Measurements from ENCODE around the gene C7orf25.
"Not testable (repeated sequence)": the region's sequence is repeated elsewhere in the genome, so short reads cannot be mapped to it uniquely, and the experiment has no call there.

Gene C7orf25

GRCh38 chr7:42928754-42929153, 16.9 kb upstream of the C7orf25 start:
- DNase-seq: no peak

GRCh38 chr7:42926204-42926603, 14.3 kb upstream of the C7orf25 start:
- no peak for DNase-seq

GRCh38 chr7:42925630-42926029, 13.8 kb upstream of the C7orf25 start:
- DNase-seq: no peak

GRCh38 chr7:42924223-42924838, 12.5 kb upstream of the C7orf25 start:
- no peak for DNase-seq

- DNase-seq: no peak
Observed at GRCh38 chr7:42922017-42922753, 10.3 kb upstream of the C7orf25 start.

- DNase-seq: no peak
Observed at GRCh38 chr7:42915356-42915755, 3.5 kb upstream of the C7orf25 start.

- DNase-seq: no peak
Observed at GRCh38 chr7:42914421-42915045, 2.7 kb upstream of the C7orf25 start.

GRCh38 chr7:42914009-42914408, 2.1 kb upstream of the C7orf25 start:
- DNase-seq: no peak

- DNase-seq: no peak
Observed at GRCh38 chr7:42913591-42913990, 1.7 kb upstream of the C7orf25 start.

GRCh38 chr7:42910306-42910705, 1.6 kb downstream of the C7orf25 start:
- no peak for DNase-seq

- no peak for DNase-seq
Observed at GRCh38 chr7:42907316-42907715, 4.6 kb downstream of the C7orf25 start.

GRCh38 chr7:42906181-42906580, 5.7 kb downstream of the C7orf25 start:
- DNase-seq: no peak

GRCh38 chr7:42902331-42902730, 9.5 kb downstream of the C7orf25 start:
- DNase-seq: no peak

- no peak for DNase-seq
Observed at GRCh38 chr7:42900842-42901241, 11.0 kb downstream of the C7orf25 start.

GRCh38 chr7:42893346-42894240, 18.3 kb downstream of the C7orf25 start:
- no peak for DNase-seq

- no peak for DNase-seq
Observed at GRCh38 chr7:42886893-42887505, 24.9 kb downstream of the C7orf25 start.

- no peak for DNase-seq
Observed at GRCh38 chr7:42886129-42886528, 25.7 kb downstream of the C7orf25 start.

GRCh38 chr7:42885183-42885582, 26.7 kb downstream of the C7orf25 start:
- DNase-seq: not testable (repeated sequence)

- DNase-seq: no peak
Observed at GRCh38 chr7:42883950-42884349, 27.9 kb downstream of the C7orf25 start.

GRCh38 chr7:42880392-42880791, 31.5 kb downstream of the C7orf25 start:
- no peak for DNase-seq

- DNase-seq: no peak
Observed at GRCh38 chr7:42878303-42878702, 33.6 kb downstream of the C7orf25 start.

- no peak for DNase-seq
Observed at GRCh38 chr7:42877862-42878261, 34.0 kb downstream of the C7orf25 start.

Data from effector CD4-positive, alpha-beta T cell (primary cell).